Measurements from ENCODE around the gene PPP3CA. TPM values are rescaled to one million over a fixed set of nuclear protein-coding genes. Genes with fewer than 3 reads are reported as not detected.

PPP3CA gene
- total RNA-seq, 1 donor from 2014 or later = 29.9 TPM

DNA sequence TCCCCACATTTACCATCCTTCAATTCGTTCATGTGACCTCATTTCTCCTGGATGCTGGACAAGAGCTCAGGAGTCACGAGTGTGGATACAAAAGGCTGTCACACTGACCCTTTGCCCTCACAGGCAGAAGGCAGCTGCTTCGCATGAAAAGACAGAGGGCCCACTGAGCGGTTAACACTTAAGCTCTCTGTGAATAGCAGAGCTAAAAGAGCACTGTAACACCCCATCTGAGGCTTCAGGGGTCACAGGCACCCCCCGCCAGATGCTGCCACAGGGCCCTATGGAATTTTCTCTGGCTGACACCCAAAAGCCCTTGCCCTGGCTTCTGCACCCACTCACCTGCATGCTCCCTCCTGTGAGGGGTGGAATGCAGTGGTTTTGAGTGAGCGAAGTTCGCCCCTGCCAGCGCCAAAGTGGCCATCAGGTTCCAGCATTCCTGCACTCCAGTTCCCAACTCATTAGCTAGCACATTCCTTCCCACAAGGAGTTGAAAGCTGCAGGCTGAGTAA is 360.9 kb downstream of the PPP3CA start:
- H3K36me3 Mint-ChIP-seq (ENCODE audit: unreplicated experiment) = no peaks in the 10 kb centered on the region
- peaks cover 1% of the 10 kb centered on the region for H3K4me1 Mint-ChIP-seq (ENCODE audit: low read depth, unreplicated experiment)
- H3K27ac Mint-ChIP-seq (ENCODE audit: unreplicated experiment) = no peak overlapping the region
- H3K4me3 Mint-ChIP-seq (ENCODE audit: unreplicated experiment) = no peak overlapping the region
- TF ChIP-seq, protein P1, sequence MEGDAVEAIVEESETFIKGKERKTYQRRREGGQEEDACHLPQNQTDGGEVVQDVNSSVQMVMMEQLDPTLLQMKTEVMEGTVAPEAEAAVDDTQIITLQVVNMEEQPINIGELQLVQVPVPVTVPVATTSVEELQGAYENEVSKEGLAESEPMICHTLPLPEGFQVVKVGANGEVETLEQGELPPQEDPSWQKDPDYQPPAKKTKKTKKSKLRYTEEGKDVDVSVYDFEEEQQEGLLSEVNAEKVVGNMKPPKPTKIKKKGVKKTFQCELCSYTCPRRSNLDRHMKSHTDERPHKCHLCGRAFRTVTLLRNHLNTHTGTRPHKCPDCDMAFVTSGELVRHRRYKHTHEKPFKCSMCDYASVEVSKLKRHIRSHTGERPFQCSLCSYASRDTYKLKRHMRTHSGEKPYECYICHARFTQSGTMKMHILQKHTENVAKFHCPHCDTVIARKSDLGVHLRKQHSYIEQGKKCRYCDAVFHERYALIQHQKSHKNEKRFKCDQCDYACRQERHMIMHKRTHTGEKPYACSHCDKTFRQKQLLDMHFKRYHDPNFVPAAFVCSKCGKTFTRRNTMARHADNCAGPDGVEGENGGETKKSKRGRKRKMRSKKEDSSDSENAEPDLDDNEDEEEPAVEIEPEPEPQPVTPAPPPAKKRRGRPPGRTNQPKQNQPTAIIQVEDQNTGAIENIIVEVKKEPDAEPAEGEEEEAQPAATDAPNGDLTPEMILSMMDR (IDR thresholded peaks at IDR 0.05; ENCODE audit: partially characterized antibody, unreplicated experiment) = no peak
- no peaks in the 10 kb centered on the region for H3K27me3 Mint-ChIP-seq (ENCODE audit: unreplicated experiment)
- H3K9me3 Mint-ChIP-seq (ENCODE audit: unreplicated experiment) = no peaks in the 10 kb centered on the region
- DNase-seq = no peak

DNA sequence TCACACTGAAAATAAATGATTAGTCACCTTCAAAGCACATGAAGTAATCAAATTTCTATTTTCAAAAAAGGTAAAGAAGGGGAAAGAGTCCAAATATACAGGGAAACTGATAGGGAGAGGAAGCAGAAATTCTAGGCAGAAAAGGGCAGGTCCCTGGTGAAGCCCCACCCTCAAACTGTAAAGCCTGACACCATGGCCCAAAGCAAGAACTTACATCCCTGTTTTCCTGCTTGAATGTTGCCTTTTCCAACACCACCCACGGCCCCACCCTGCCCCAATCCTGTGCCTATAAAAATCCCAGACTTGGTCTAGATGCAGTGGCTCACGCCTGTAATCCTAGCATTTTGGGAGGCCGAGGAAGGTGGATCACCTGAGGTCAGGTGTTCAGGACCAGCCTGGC is 361.8 kb downstream of the PPP3CA start:
- H3K9me3 Mint-ChIP-seq (ENCODE audit: unreplicated experiment) = no peaks in the 10 kb centered on the region
- no peak overlapping the region for H3K4me3 Mint-ChIP-seq (ENCODE audit: unreplicated experiment)
- no peaks in the 10 kb centered on the region for H3K36me3 Mint-ChIP-seq (ENCODE audit: unreplicated experiment)
- DNase-seq = no peak
- peaks cover 1% of the 10 kb centered on the region for H3K4me1 Mint-ChIP-seq (ENCODE audit: low read depth, unreplicated experiment)
- TF ChIP-seq, protein P1 (IDR thresholded peaks at IDR 0.05; ENCODE audit: partially characterized antibody, unreplicated experiment) = no peak
- no peaks in the 10 kb centered on the region for H3K27me3 Mint-ChIP-seq (ENCODE audit: unreplicated experiment)
- H3K27ac Mint-ChIP-seq (ENCODE audit: unreplicated experiment) = no peak overlapping the region

DNA sequence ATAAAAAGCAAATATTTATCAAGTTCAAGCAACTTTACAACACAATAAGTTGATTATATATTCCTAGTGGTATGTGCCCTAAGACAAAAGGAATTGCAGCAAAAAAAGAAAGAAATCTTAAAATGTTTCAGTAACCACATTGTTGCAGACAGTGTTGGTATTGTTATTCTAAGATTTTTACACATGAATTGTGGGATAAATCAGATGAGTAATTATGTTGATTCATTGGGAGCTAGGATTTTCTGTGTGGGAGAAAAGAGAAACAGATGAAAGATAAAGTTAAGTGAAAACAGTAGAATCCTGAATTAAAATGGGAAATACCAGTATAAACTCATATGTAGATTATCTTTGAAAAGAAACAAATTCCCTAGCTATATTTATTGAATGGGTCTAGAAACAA is 362.4 kb downstream of the PPP3CA start:
- Mint-ChIP-seq H3K27me3 (ENCODE audit: unreplicated experiment) (no peaks in the 10 kb centered on the region), H3K36me3 (ENCODE audit: unreplicated experiment) (no peaks in the 10 kb centered on the region), H3K27ac (ENCODE audit: unreplicated experiment) (no peak overlapping the region), H3K4me3 (ENCODE audit: unreplicated experiment) (no peak overlapping the region), H3K4me1 (ENCODE audit: low read depth, unreplicated experiment) (peaks cover 1% of the 10 kb centered on the region), H3K9me3 (ENCODE audit: unreplicated experiment) (no peaks in the 10 kb centered on the region)
- no peak for DNase-seq
- TF ChIP-seq, protein P1 (IDR thresholded peaks at IDR 0.05; ENCODE audit: partially characterized antibody, unreplicated experiment) = no peak

DNA sequence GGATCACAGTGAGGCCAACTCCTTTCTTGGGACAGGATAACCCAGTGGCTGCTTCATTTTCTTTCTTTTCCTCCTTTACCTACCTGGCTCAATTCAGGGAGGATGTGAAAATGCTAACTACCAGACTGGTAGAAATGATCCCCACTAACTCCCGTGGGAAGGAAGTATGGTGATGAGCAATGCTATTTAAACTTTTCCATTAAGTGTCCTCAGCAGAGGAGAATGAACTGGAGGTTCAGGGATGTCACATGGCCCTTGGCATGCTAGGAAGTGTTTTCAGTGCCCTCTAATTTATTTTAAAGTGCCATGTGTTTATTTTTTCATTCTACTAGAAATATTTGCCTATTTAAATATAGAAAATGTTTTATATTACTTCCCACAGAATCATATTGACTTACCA is 363.9 kb downstream of the PPP3CA start:
- Mint-ChIP-seq H3K9me3 (ENCODE audit: unreplicated experiment) (no peaks in the 10 kb centered on the region), H3K27ac (ENCODE audit: unreplicated experiment) (no peak overlapping the region), H3K4me3 (ENCODE audit: unreplicated experiment) (no peak overlapping the region), H3K4me1 (ENCODE audit: low read depth, unreplicated experiment) (peaks cover 1% of the 10 kb centered on the region), H3K27me3 (ENCODE audit: unreplicated experiment) (no peaks in the 10 kb centered on the region), H3K36me3 (ENCODE audit: unreplicated experiment) (no peaks in the 10 kb centered on the region)
- TF ChIP-seq, protein P1 (IDR thresholded peaks at IDR 0.05; ENCODE audit: partially characterized antibody, unreplicated experiment) = no peak
- no peak for DNase-seq

DNA sequence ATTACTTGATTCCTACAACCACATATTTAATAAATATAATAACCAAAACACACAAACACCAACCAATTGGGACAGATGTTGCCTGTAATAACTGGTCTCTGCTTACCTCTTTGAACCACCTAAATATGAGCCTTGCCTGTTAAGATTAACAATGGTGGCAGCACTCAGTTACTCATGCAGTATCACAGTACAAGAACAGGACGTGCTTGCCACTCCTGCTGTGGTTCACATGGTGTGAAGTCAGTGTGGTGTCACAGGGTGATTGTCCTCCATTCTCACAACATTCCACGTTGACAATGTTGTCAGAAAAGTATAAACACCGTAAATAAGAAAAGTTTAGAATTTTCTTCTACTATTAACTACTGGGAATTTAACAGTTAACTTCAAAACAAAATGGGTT is 365.0 kb downstream of the PPP3CA start:
- Mint-ChIP-seq H3K4me3 (ENCODE audit: unreplicated experiment) (no peak overlapping the region), H3K27me3 (ENCODE audit: unreplicated experiment) (no peaks in the 10 kb centered on the region), H3K27ac (ENCODE audit: unreplicated experiment) (no peak overlapping the region), H3K36me3 (ENCODE audit: unreplicated experiment) (no peaks in the 10 kb centered on the region), H3K4me1 (ENCODE audit: low read depth, unreplicated experiment) (peaks cover 1% of the 10 kb centered on the region), H3K9me3 (ENCODE audit: unreplicated experiment) (no peaks in the 10 kb centered on the region)
- TF ChIP-seq, protein P1 (IDR thresholded peaks at IDR 0.05; ENCODE audit: partially characterized antibody, unreplicated experiment) = no peak
- DNase-seq = no peak

Measured in glutamatergic neuron (in vitro differentiated cells).